ENCODE data around the gene REN. TPM values are rescaled to one million over a fixed set of nuclear protein-coding genes. Genes with fewer than 3 reads are reported as not detected.

The REN gene
- total RNA-seq, result not detected
- long read RNA-seq, donor 1, result 0 reads
- long read RNA-seq, donor 2, result 0 reads

- DNase-seq (ENCODE audit: low spot score), result peak; percentile 32
- intact Hi-C loops (cut with DNase I), result loop anchor here in 1 of 2 donors (5.0 kb wide), 1 partner anchor 36 kb away; no protein-coding TSS in a partner anchor
Observed at GRCh38 chr1:204166219-204166618, at the start of gene REN. TSS of gene REN (minus strand) at chr1:204166337. CDS start at chr1:204166293, 44 bp downstream.

- intact Hi-C loops (cut with DNase I), result loop anchor here (2.0 to 5.0 kb wide), 3 partner anchors 52 to 148 kb away; no protein-coding TSS in a partner anchor
- peak; percentile 90 for DNase-seq (ENCODE audit: low spot score)
Observed at GRCh38 chr1:204213668-204214662, 47.8 kb upstream of the REN start, which contains the start of gene GOLT1A. TSS of gene GOLT1A (minus strand) at chr1:204213988. CDS start at chr1:204213906, 82 bp downstream.

GRCh38 chr1:204212715-204213114 lies 46.6 kb upstream of the REN start:
- intact Hi-C loops (cut with DNase I), result loop anchor here (5.0 kb wide), 2 partner anchors 50 to 150 kb away; no protein-coding TSS in a partner anchor
- DNase-seq (ENCODE audit: low spot score), result no peak

- no peak for DNase-seq (ENCODE audit: low spot score)
- intact Hi-C loops (cut with DNase I), result loop anchor here (5.0 kb wide), 2 partner anchors 49 to 151 kb away; no protein-coding TSS in a partner anchor
Observed at GRCh38 chr1:204211046-204211445, 44.9 kb upstream of the REN start.

GRCh38 chr1:204207136-204207616 lies 41.0 kb upstream of the REN start:
- intact Hi-C loops (cut with DNase I), result no loop called here
- DNase-seq (ENCODE audit: low spot score), result peak; percentile 89

DNA sequence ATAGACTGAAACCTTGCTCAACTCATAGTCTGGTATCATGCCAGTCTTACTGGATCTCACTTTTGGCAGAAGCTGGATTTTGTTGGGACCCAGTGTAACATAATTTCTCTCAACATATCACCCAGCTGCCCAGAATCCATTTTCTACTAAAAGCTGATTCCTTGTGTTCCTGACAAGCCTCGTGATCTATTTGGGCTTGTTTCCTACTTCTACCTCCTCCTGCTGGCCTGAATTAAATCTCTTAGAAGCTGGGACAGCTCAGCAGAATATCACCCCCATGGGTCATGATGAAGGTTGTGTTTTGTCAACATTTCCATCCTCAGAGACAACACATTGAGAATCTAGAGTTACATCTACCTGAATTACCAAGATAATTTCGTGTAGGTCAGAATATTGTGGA lies 40.0 kb upstream of the REN start:
- intact Hi-C loops (cut with DNase I), result no loop called here
- DNase-seq (ENCODE audit: low spot score), result no peak

GRCh38 chr1:204205486-204205885 lies 39.3 kb upstream of the REN start:
- no peak for DNase-seq (ENCODE audit: low spot score)
- intact Hi-C loops (cut with DNase I), result no loop called here

DNA sequence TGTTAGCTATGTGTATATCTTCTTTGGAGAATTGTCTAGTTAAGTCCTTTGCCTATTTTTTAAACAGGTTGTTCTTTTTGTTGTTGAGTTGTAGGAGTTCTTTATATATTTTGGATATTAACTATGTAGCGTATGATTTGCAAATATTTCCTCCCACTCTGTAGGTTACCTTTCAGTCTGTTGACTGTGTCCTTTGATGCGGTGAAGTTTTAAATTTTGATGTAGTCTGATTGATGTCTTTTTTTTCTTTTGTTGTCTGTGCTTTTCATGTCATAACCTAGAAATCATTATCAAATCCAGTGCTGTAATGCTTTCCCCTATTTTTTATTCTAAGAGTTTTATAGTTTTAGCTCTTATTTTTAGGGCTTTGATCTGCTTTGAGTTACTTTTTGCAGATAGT lies 38.8 kb upstream of the REN start:
- intact Hi-C loops (cut with DNase I), result loop anchor here in 1 of 2 donors (5.0 kb wide), 1 partner anchor 38 kb away; the partner anchor contains the start of gene REN
- DNase-seq (ENCODE audit: low spot score), result no peak

DNA sequence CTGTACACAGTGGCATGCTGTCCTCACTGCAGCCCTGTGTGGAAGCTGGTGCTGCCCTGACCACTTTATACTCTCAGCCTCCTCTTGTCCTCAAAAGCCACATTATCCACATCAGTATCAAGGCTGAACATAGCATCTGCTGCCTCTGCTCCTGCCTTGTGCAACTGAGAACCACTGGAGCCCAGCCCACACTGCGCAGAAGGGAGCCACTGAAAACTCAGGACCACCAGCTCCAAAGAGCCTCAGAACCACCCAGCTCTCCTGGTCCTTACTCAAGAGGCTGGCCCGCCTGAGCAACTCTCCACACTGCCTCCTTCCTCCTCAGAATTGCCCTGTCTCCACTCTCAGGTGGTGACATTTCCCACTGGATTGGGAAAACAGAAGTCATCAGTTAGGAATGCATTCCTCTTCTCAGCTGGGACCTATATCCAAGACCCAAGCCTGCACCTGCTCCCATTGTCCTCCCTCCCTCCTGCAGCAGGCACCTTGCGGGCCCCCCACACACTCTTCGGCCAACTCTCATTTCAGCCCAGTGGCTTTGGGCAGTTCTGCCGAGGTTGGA lies 37.1 kb upstream of the REN start:
- intact Hi-C loops (cut with DNase I), result loop anchor here in 1 of 2 donors (5.0 kb wide), 1 partner anchor 36 kb away; the partner anchor contains the start of gene REN
- no peak for DNase-seq (ENCODE audit: low spot score)

DNA sequence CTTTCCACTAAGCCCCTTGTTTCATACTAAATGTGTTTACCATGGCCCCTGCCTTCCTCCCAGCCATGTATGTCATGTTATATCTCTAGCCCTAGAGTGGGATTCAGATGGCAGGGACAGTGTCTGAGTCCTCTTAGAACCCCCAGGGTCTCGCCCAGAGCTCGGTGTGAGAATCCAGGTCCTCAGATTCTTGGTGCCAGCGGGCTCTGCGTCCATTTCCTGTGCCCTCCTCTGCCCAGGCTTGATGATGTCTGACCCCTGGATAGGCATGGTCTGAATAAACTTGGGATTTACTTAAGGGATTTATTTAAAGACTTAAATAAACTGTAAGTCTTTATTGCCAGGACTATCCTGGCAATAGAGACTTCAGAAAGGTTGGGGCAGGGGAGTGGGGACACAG lies 36.3 kb upstream of the REN start:
- no peak for DNase-seq (ENCODE audit: low spot score)
- intact Hi-C loops (cut with DNase I), result loop anchor here in 1 of 2 donors (5.0 kb wide), 1 partner anchor 35 kb away; the partner anchor contains the start of gene REN

DNA sequence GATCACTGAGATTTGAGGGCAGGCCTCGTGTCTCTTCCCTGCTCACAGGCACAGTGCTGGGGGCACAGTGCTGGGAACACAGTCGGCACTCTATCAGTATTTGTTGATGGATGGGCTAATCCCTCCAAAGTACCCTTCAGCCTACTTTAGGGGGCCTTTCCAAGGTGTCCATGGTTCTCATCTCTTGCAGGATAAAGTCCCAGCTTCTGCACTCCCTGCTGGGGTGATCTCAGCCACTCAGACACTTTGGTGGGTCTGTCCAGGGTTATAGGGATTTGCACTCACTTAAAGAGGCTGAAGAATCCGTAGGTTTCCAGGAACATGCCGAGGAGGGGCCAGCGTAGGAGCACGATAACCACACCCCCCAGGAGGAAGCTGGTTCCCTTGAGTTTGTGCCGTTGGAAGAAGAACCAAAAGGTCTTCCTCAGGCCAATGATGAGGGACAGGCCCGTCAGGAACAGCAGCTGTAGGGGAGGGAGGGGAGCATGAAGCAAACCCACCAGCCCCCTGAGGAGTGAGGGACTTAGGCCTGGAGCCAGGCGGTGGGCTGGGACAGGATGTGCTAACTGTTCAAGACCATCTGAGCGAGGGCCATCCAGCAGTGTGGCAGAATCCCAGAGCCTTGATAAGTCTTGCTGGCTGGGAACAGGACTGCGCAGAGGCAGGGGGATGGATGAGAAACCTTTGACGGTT lies 35.4 kb upstream of the REN start:
- intact Hi-C loops (cut with DNase I), result loop anchor here in 1 of 2 donors (5.0 kb wide), 1 partner anchor 34 kb away; the partner anchor contains the start of gene REN
- no peak for DNase-seq (ENCODE audit: low spot score)

DNA sequence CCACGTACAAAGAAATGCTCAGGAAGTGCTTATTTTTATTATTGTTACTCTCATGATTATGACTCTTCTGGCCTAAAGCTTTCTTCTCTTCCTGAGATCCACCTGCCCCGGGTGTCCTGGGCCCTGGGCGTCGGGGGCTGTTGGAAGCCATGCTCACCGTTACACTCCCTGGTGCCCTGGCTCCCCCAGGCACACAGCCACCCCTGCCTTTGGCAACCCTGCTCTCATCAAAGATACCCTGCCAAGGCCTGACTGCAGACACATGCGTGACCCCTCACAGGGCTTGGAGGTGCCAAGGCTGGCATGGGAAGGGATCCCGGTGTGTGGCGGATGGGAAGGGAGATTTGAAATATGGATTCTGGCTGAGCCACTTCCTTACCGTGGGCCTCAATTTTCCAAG lies 33.4 kb upstream of the REN start:
- no peak for DNase-seq (ENCODE audit: low spot score)
- intact Hi-C loops (cut with DNase I), result no loop called here

GRCh38 chr1:204198348-204199340 lies 32.5 kb upstream of the REN start:
- intact Hi-C loops (cut with DNase I), result no loop called here
- DNase-seq (ENCODE audit: low spot score), result no peak

DNA sequence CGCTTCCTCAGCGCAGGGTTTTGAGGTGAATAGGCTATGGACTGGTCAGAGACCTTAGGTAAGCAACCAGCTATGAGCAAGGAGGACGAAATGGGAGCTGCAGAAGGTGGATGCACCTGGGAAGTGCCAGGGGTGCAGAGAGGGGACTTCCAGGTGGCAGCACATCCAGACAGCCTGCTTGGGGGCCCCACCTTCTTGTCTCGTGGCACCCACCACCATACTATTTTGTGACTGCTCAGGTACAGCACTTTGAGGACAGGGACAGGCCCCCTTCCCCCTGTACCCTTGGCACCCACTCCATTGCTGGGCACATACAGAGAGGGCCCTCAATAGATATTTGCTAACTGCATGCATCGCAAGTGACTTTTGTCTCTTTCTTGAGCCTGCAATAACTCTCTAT lies 30.9 kb upstream of the REN start:
- intact Hi-C loops (cut with DNase I), result no loop called here
- no peak for DNase-seq (ENCODE audit: low spot score)

DNA sequence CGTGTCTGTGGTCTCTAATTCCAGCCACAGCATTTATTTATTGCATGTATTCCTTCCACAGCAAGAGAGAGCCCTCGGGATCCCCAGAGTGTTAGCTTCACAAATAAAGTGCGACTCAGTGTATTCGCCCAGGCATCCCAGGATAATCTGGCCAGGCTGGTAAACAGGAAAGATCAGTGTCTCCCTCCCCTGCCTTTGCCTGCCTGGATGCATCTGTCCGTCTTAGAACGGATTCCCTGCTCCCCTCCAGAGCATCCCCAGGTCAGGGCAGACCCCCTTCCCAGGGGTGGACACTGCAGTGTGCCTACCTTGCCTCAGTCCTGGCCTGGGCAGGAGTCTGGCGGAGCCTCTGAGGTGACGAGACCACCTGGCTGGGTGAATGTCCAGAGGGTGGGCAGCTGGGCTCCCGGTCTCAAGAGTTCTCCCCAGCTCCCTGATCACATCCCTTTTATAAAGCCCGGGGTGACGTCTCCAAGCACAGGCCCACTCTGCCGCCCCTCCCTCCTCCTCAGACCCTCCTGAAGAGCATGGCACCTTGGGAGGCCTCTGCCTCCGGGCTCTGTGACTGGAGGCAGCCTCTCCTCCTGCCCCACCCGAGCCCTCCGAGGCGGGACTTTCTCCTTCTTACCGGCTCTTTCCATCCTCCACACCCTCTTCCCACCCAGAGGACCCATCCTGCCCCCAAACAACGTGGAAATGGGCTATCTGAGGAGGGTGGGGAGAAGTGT lies 30.1 kb upstream of the REN start, which contains the start of gene KISS1:
TSS of gene KISS1 (minus strand) at position 424 of the 728 bp plus-strand sequence. CDS start 3,615 bp downstream, outside the sequence.
- intact Hi-C loops (cut with DNase I), result no loop called here
- DNase-seq (ENCODE audit: low spot score), result no peak

GRCh38 chr1:204194771-204195170 lies 28.6 kb upstream of the REN start:
- no peak for DNase-seq (ENCODE audit: low spot score)
- intact Hi-C loops (cut with DNase I), result no loop called here

- intact Hi-C loops (cut with DNase I), result no loop called here
- DNase-seq (ENCODE audit: low spot score), result no peak
Observed at GRCh38 chr1:204194080-204194479, 27.9 kb upstream of the REN start.
